AG04450 (cell line): Measurements from ENCODE around the gene CSNK1A1. TPM values are rescaled to one million over a fixed set of nuclear protein-coding genes. Genes with fewer than 3 reads are reported as not detected.
"Not testable (repeated sequence)": the region's sequence is repeated elsewhere in the genome, so short reads cannot be mapped to it uniquely, and the experiment has no call there.

ENCODE experiments used
- CTCF ChIA-PET: fragments of 300-600, 350-600 bp; formaldehyde crosslinking; extraction: SDS; loops from one replicate; lab custom pipeline; 2022; ENCODE audit warnings: antibody characterized with exemption, inconsistent platforms; lab: Charles Lee
- POLR2A ChIA-PET: fragments of 350-600 bp; formaldehyde crosslinking; extraction: SDS; loops from one replicate; lab custom pipeline; 2021; ENCODE audit warnings: antibody characterized with exemption, inconsistent platforms; lab: Yijun Ruan, JAX
- DNase-seq: peaks from one replicate; pipeline ENCODE4 v3.0.0-alpha.2; 2011; ENCODE audit warnings: low read depth, low spot score
- H3K27ac ChIP-seq: one replicate; pipeline ENCODE4 v1.5.1; 2012; ENCODE audit warnings: low read depth, low read length, control low read depth
- H3K27me3 ChIP-seq: one replicate; pipeline ENCODE4 v1.6.0; 2012; ENCODE audit warnings: low read length; ENCODE audit not compliant: control insufficient read depth, insufficient read depth
- H3K4me3 ChIP-seq: 2 replicates; pipeline ENCODE4 v1.5.1; 2011; ENCODE audit warnings: mild to moderate bottlenecking, low read depth, low read length, control low read depth
- H3K9me3 ChIP-seq: 2 replicates; pipeline ENCODE4 v1.5.1; 2012; ENCODE audit warnings: low read length; ENCODE audit not compliant: control insufficient read depth, insufficient read depth
- CTCF ChIP-seq: IDR thresholded peaks from 2 replicates; pipeline ENCODE4 v1.5.1; 2011; ENCODE audit warnings: low read depth, low read length, control low read depth, inconsistent platforms
- polyA plus RNA-seq: library from polyadenylated mRNA; depleted of rRNA; stranded (reverse); fragments of >200 nt; gene quantifications from 2 replicates; pipeline ENCODE4 v1.2.3, GENCODE V29; 2011

CSNK1A1 gene
- polyA plus RNA-seq, 1 experiment: 329 TPM

DNA sequence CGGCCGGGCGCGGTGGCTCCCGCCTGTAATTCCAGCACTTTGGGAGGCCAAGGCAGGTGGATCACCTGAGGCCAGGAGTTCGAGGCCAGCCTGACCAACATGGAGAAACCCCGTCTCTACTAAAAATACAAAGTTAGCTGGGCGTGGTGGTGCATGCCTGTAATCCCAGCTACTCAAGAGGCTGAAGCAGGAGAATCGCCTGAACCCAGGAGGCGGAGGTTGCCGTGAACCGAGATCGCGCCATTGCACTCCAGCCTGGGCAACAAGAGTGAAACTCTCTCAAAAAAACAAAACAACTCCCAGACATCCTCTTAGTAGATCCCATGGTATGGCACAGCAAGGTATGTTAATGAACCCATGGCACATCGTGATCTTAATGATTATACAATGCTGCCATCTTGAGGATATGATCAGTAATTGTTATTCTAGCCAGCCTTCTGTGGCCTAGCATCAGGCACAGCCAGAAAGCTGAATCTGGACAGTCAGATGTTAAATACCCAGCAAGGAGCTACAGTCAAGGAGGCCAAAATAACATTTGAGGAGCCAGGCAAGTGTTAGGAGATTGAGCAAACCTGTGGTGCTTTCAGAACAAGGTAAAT lies 13.4 kb upstream of the CSNK1A1 start:
- ChIA-PET CTCF (interaction anchor here (0.6 to 3.7 kb wide), 40 partner anchors 11 to 264 kb away, joined by 3 to 48 read pairs (median 4); partner anchors contain the start of genes ARHGEF37, CSNK1A1 and IL17B), POLR2A (interaction anchor here (0.6 to 1.2 kb wide), 3 partner anchors 79 to 131 kb away, joined by 3 to 4 read pairs (median 3); no protein-coding TSS in a partner anchor)
- DNase-seq: peak; percentile 69
- not testable (repeated sequence) for H3K9me3 ChIP-seq, H3K27me3 ChIP-seq, H3K27ac ChIP-seq, H3K4me3 ChIP-seq
- TF ChIP-seq CTCF: peak; percentile 62

- ChIA-PET POLR2A (interaction anchor here (0.7 to 4.0 kb wide), 6 partner anchors 13 to 155 kb away, joined by 3 to 38 read pairs (median 6); partner anchors contain the start of gene CSNK1A1), CTCF (interaction anchor here (0.6 to 4.5 kb wide), 14 partner anchors 12 to 606 kb away, joined by 3 to 31 read pairs (median 8); partner anchors contain the start of gene CSNK1A1)
- TF ChIP-seq CTCF: no peak
- no peak overlapping the region for H3K4me3 ChIP-seq
- H3K27ac ChIP-seq: peak overlapping the region; percentile 90
- no peaks in the 10 kb centered on the region for H3K27me3 ChIP-seq
- no peaks in the 10 kb centered on the region for H3K9me3 ChIP-seq
- no peak for DNase-seq
Measured at GRCh38 chr5:149563466-149563865, 12.2 kb upstream of the CSNK1A1 start.

GRCh38 chr5:149561848-149562247 lies 10.6 kb upstream of the CSNK1A1 start:
- Histone ChIP-seq H3K4me3 (no peak overlapping the region; the same call in 1 of the 2 replicates), H3K9me3 (no peaks in the 10 kb centered on the region), H3K27ac (peak overlapping the region; percentile 90), H3K27me3 (no peaks in the 10 kb centered on the region)
- TF ChIP-seq CTCF: no peak
- POLR2A ChIA-PET: interaction anchor here (1.8 to 4.0 kb wide), 4 partner anchors 11 to 127 kb away, joined by 10 to 38 read pairs (median 16); partner anchors contain the start of gene CSNK1A1
- CTCF ChIA-PET: interaction anchor here (0.6 to 4.5 kb wide), 13 partner anchors 10 to 190 kb away, joined by 3 to 31 read pairs (median 6); partner anchors contain the start of gene CSNK1A1
- DNase-seq: peak; percentile 84

DNA sequence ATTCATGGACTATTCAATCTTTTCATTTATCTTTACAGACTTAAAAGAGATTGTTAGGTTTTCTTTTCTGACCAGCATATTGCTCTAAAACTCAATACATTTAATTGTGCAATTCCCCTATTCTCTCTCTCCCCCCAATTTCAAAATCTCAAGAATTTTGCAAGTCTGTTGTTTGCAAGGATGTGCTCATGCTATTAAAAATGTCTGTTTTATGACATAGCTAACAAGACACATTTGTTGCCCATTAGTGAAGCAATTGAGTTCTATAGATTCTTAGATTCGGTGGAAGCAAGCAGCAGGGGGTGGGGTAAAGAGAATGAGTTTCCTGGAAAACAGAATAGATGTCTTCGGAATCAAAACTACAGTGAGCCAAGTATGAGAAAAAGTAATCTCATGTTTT lies 8.5 kb upstream of the CSNK1A1 start:
- H3K27me3 ChIP-seq: no peaks in the 10 kb centered on the region
- ChIA-PET CTCF (interaction anchor here (1.0 to 4.5 kb wide), 5 partner anchors 8 to 189 kb away, joined by 3 to 25 read pairs (median 3); partner anchors contain the start of gene CSNK1A1), POLR2A (interaction anchor here (4.0 kb wide), 1 partner anchor 9 kb away, joined by 38 read pairs; the partner anchor contains the start of gene CSNK1A1)
- DNase-seq: no peak
- no peak for TF ChIP-seq CTCF
- no peak overlapping the region for H3K27ac ChIP-seq
- no peaks in the 10 kb centered on the region for H3K9me3 ChIP-seq
- no peak overlapping the region for H3K4me3 ChIP-seq
